HCT116 (cell line): ENCODE data around the gene SH2B3.

Source experiments
- CTCF ChIP-seq, 3 experiments: fragments of 200-600 bp in 1 of 3; sonication (generic) in 1 of 3; IDR thresholded peaks in 2 of 3; conservative IDR thresholded peaks in 1 of 3; 2 replicates each; pipeline ENCODE4 v1.5.1; 2012 to 2017; ENCODE audit warnings: low read depth in 2 of 3, low read length in 2 of 3, antibody characterized with exemption in 1 of 3, borderline replicate concordance in 1 of 3, control low read depth in 1 of 3, mild to moderate bottlenecking in 1 of 3, mixed read lengths in 1 of 3, mixed run types in 1 of 3, moderate library complexity in 1 of 3; ENCODE audit not compliant: insufficient read depth in 1 of 3
- EZH2 ChIP-seq: fragments of 200-600 bp; sonication (generic); IDR thresholded peaks from 2 replicates; pipeline ENCODE4 v1.6.1; 2017; ENCODE audit warnings: antibody characterized with exemption, mixed run types
- EZH2phosphoT487 ChIP-seq: fragments of 200-600 bp; IDR thresholded peaks from 2 replicates; pipeline ENCODE4 v1.6.1; 2018; ENCODE audit warnings: antibody characterized with exemption, borderline replicate concordance
- FOSL1 ChIP-seq: IDR thresholded peaks from 2 replicates; pipeline ENCODE4 v1.6.1; 2012; ENCODE audit warnings: low read depth
- JUND ChIP-seq: IDR thresholded peaks from 2 replicates; pipeline ENCODE4 v1.6.1; 2012
- MAX ChIP-seq: IDR thresholded peaks from 2 replicates; pipeline ENCODE4 v1.6.1; 2012
- POLR2A ChIP-seq: IDR thresholded peaks from 2 replicates; pipeline ENCODE4 v1.7.0; 2011; ENCODE audit warnings: borderline replicate concordance; ENCODE audit not compliant: insufficient read depth, insufficient read length; ENCODE audit errors: extremely low read depth
- POLR2AphosphoS5 ChIP-seq: IDR thresholded peaks from 2 replicates; pipeline ENCODE4 v1.6.1; 2011; ENCODE audit warnings: mild to moderate bottlenecking, low read depth, low read length, moderate library complexity
- SRF ChIP-seq: IDR thresholded peaks from 2 replicates; pipeline ENCODE4 v1.6.1; 2012; ENCODE audit warnings: low read depth
- YY1 ChIP-seq: IDR thresholded peaks from 2 replicates; pipeline ENCODE4 v1.6.1; 2011; ENCODE audit warnings: low read length, low read depth, moderate library complexity, mild to moderate bottlenecking; ENCODE audit not compliant: insufficient replicate concordance; ENCODE audit errors: extremely low read depth
- ZBTB33 ChIP-seq: IDR thresholded peaks from 2 replicates; pipeline ENCODE4 v1.6.1; 2011; ENCODE audit warnings: mild to moderate bottlenecking, low read length, moderate library complexity; ENCODE audit not compliant: insufficient replicate concordance; ENCODE audit errors: extremely low read depth
- TF ChIP-seq, protein P1 (sequence below): IDR thresholded peaks from 2 replicates; pipeline ENCODE4 v1.6.1; 2012; ENCODE audit warnings: low read depth

GRCh38 chr12:111361073-111361716 is 44.5 kb upstream of the SH2B3 start:
- TF ChIP-seq MAX (no peak), POLR2A (no peak), ZBTB33 (no peak), CTCF (IDR thresholded peaks at IDR 0.05 in 2 of 3, conservative IDR thresholded peaks at IDR 0.05 in 1 of 3; ENCODE audit: borderline replicate concordance in 1 of 3, insufficient read depth in 1 of 3, low read depth in 2 of 3, low read length in 2 of 3) (no peak), EZH2phosphoT487 (no peak), EZH2 (no peak), JUND (no peak), YY1 (no peak), POLR2AphosphoS5 (no peak), FOSL1 (no peak), SRF (no peak)
- TF ChIP-seq, protein P1, sequence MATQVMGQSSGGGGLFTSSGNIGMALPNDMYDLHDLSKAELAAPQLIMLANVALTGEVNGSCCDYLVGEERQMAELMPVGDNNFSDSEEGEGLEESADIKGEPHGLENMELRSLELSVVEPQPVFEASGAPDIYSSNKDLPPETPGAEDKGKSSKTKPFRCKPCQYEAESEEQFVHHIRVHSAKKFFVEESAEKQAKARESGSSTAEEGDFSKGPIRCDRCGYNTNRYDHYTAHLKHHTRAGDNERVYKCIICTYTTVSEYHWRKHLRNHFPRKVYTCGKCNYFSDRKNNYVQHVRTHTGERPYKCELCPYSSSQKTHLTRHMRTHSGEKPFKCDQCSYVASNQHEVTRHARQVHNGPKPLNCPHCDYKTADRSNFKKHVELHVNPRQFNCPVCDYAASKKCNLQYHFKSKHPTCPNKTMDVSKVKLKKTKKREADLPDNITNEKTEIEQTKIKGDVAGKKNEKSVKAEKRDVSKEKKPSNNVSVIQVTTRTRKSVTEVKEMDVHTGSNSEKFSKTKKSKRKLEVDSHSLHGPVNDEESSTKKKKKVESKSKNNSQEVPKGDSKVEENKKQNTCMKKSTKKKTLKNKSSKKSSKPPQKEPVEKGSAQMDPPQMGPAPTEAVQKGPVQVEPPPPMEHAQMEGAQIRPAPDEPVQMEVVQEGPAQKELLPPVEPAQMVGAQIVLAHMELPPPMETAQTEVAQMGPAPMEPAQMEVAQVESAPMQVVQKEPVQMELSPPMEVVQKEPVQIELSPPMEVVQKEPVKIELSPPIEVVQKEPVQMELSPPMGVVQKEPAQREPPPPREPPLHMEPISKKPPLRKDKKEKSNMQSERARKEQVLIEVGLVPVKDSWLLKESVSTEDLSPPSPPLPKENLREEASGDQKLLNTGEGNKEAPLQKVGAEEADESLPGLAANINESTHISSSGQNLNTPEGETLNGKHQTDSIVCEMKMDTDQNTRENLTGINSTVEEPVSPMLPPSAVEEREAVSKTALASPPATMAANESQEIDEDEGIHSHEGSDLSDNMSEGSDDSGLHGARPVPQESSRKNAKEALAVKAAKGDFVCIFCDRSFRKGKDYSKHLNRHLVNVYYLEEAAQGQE: no peak
